ENCODE results near the gene P3H4. TPM values are rescaled to one million over a fixed set of nuclear protein-coding genes. Genes with fewer than 3 reads are reported as not detected.
"Not testable (repeated sequence)": the region's sequence is repeated elsewhere in the genome, so short reads cannot be mapped to it uniquely, and the experiment has no call there.

P3H4 gene
- 24.7 and 50.5 TPM in 2 replicates for total RNA-seq (ENCODE audit: low replicate concordance)
- long read RNA-seq, transcript P3H4-202 (8 exons, 2,601 nt): major isoform, 7 of 11 reads
- long read RNA-seq, partial matches to known transcripts: 0 of 11 reads
- long read RNA-seq, other reads (novel, unspliced or antisense): 4 of 11 reads

- peak; percentile 72 for TF ChIP-seq CTCF (conservative IDR thresholded peaks at IDR 0.05)
- Mint-ChIP-seq H3K27ac (peak within 1 kb of the TSS; percentile 94), H3K4me3 (peak within 1 kb of the TSS; percentile 99), H3K27me3 (no peaks in the 10 kb centered on the region), H3K36me3 (peaks cover 3% of the 10 kb centered on the region), H3K9me3 (no peaks in the 10 kb centered on the region), H3K4me1 (ENCODE audit: unreplicated experiment) (peaks cover 18% of the 10 kb centered on the region)
- peak; percentile 88 for DNase-seq (ENCODE audit: extremely low spot score, unreplicated experiment)
Observed at GRCh38 chr17:41811549-41812380, at the start of gene P3H4. P3H4 (minus strand) TSS chr17:41811949; CDS start chr17:41811915, 34 bp downstream.

- no peak for TF ChIP-seq CTCF (conservative IDR thresholded peaks at IDR 0.05)
Observed at GRCh38 chr17:41860254-41860931, 48.6 kb upstream of the P3H4 start.

GRCh38 chr17:41851382-41851781, 39.6 kb upstream of the P3H4 start:
- not testable (repeated sequence) for H3K36me3 Mint-ChIP-seq; H3K27me3 Mint-ChIP-seq; H3K4me3 Mint-ChIP-seq; H3K27ac Mint-ChIP-seq; DNase-seq (ENCODE audit: extremely low spot score, unreplicated experiment); H3K9me3 Mint-ChIP-seq; H3K4me1 Mint-ChIP-seq (ENCODE audit: unreplicated experiment)

More at GRCh38 chr17:41860254-41860931, 48.6 kb upstream of the P3H4 start:
- Mint-ChIP-seq H3K27me3 (no peaks in the 10 kb centered on the region), H3K9me3 (no peaks in the 10 kb centered on the region), H3K4me3 (no peak overlapping the region), H3K36me3 (no peaks in the 10 kb centered on the region), H3K4me1 (ENCODE audit: unreplicated experiment) (peaks cover 19% of the 10 kb centered on the region), H3K27ac (no peak overlapping the region)
- no peak for DNase-seq (ENCODE audit: extremely low spot score, unreplicated experiment)

GRCh38 chr17:41849251-41849990, 37.7 kb upstream of the P3H4 start:
- H3K4me1 Mint-ChIP-seq (ENCODE audit: unreplicated experiment): no peaks in the 10 kb centered on the region
- H3K9me3 Mint-ChIP-seq: no peaks in the 10 kb centered on the region

GRCh38 chr17:41848788-41849187, 37.0 kb upstream of the P3H4 start:
- TF ChIP-seq CTCF (conservative IDR thresholded peaks at IDR 0.05): no peak
- Mint-ChIP-seq H3K4me3 (no peak overlapping the region), H3K4me1 (ENCODE audit: unreplicated experiment) (no peaks in the 10 kb centered on the region), H3K9me3 (no peaks in the 10 kb centered on the region), H3K36me3 (no peaks in the 10 kb centered on the region), H3K27me3 (no peaks in the 10 kb centered on the region), H3K27ac (no peak overlapping the region)
- DNase-seq (ENCODE audit: extremely low spot score, unreplicated experiment): no peak

More at GRCh38 chr17:41849251-41849990, 37.7 kb upstream of the P3H4 start:
- DNase-seq (ENCODE audit: extremely low spot score, unreplicated experiment): no peak
- H3K4me3 Mint-ChIP-seq: no peak overlapping the region
- no peak for TF ChIP-seq CTCF (conservative IDR thresholded peaks at IDR 0.05)
- no peaks in the 10 kb centered on the region for H3K36me3 Mint-ChIP-seq
- H3K27me3 Mint-ChIP-seq: no peaks in the 10 kb centered on the region
- H3K27ac Mint-ChIP-seq: no peak overlapping the region

Measured in type B pancreatic cell (in vitro differentiated cells).